Vagina (tissue), 2 donors: ENCODE data around the gene CRTAP. TPM values are rescaled to one million over a fixed set of nuclear protein-coding genes. Genes with fewer than 3 reads are reported as not detected.

ENCODE experiments used
- DNase-seq, 2 donors: peaks; one replicate each; pipeline ENCODE4 v3.0.0-alpha.2; 2017; ENCODE audit errors: extremely low spot score in 2 of 2
- H3K27ac ChIP-seq: fragments of 200-600 bp; sonication (generic); one replicate; pipeline ENCODE4 v1.5.1; 2019
- H3K27me3 ChIP-seq: fragments of 200-600 bp; sonication (generic); one replicate; pipeline ENCODE4 v1.5.1; 2019
- H3K36me3 ChIP-seq, 2 donors: fragments of 200-600 bp; sonication (generic); one replicate each; pipeline ENCODE4 v1.5.1; 2017 to 2019
- H3K4me1 ChIP-seq: fragments of 200-600 bp; sonication (generic); one replicate; pipeline ENCODE4 v1.5.1; 2019
- H3K4me3 ChIP-seq, 2 donors: fragments of 200-600 bp; sonication (generic); 1 replicate in 1 of 2; 2 replicates in 1 of 2; pipeline ENCODE4 v1.5.1; 2016 to 2019
- H3K9me3 ChIP-seq: fragments of 200-600 bp; sonication (generic); one replicate; pipeline ENCODE4 v1.5.1; 2019
- CTCF ChIP-seq, 3 experiments: fragments of 450-650 bp in 2 of 3; fragments of 200-600 bp in 1 of 3; sonication (generic) in 1 of 3; IDR thresholded peaks; one replicate each; pipeline ENCODE4 v1.5.1; 2017 to 2019; ENCODE audit warnings: antibody characterized with exemption in 3 of 3, mild to moderate bottlenecking in 2 of 3, moderate library complexity in 2 of 3
- POLR2A ChIP-seq, 2 donors: fragments of 450-650 bp; IDR thresholded peaks; one replicate each; pipeline ENCODE4 v1.6.1; 2017; ENCODE audit warnings: antibody characterized with exemption in 2 of 2, mild to moderate bottlenecking in 2 of 2, moderate library complexity in 2 of 2
- POLR2AphosphoS5 ChIP-seq, 2 donors: sonication (generic); formaldehyde crosslinking; IDR thresholded peaks; one replicate each; pipeline ENCODE4 v1.9.0; 2017; ENCODE audit warnings: antibody characterized with exemption in 2 of 2, mild to moderate bottlenecking in 2 of 2, low read depth in 1 of 2; ENCODE audit not compliant: insufficient read depth in 1 of 2
- intact Hi-C: fragments of 100-400 bp; cut with DNase I; formaldehyde crosslinking; loops from one replicate; pipeline ENCODE4 v1.15.1; 2023
- total RNA-seq: library from RNA; depleted of rRNA; stranded (reverse); fragments of >200 nt; gene quantifications from one replicate; pipeline ENCODE4 v1.2.3, GENCODE V29; 2016

The CRTAP gene
- total RNA-seq, 1 donor from 2014 or later, result 272 TPM

DNA sequence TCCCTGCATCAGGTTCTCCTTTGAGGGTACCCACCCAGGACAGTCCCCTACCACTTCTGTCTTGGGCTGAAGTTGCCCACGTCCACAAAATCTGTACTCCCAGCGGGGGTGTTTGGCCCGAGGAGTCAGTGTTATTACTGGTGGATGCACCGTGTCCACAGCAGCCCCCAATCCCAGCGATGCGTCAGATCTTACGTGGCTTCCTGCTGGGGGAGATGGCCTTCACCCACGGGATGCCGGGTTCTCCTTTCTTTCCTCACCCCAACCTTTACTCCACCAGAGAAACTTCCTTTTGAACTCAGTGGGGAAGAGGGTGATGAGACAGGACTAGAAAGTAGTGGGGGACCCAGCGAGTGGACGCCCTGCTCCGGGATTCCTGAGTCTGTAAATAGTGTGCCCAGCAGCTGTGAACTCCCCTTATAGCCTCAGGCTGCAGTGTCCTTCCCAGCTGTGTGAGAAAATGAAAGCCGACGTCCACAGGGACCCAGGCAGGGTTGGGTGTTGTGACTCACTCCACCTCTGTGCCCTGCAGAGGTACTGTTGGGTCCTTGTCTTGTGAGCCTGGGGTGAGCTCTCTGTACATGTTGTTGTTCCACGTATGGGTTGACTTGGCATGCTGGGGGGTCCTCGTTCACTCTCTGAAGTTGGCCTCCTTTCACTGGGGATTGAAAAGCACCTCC lies 31.5 kb downstream of the CRTAP start:
- Histone ChIP-seq H3K27me3 (no peaks in the 10 kb centered on the region), H3K27ac (no peak overlapping the region), H3K4me3 (no peak overlapping the region), H3K36me3 (peaks cover 0 to 30% of the 10 kb centered on the region in 2 donors), H3K4me1 (peaks cover 8% of the 10 kb centered on the region), H3K9me3 (no peaks in the 10 kb centered on the region)
- TF ChIP-seq CTCF (IDR thresholded peaks at IDR 0.05), result no peak
- TF ChIP-seq POLR2A (IDR thresholded peaks at IDR 0.05), result no peak
- no peak for TF ChIP-seq POLR2AphosphoS5 (IDR thresholded peaks at IDR 0.05; ENCODE audit: insufficient read depth in 1 of 2, low read depth in 1 of 2)
- intact Hi-C loops, result loop anchor here (10.0 kb wide), 1 partner anchor 229 kb away; no protein-coding TSS in a partner anchor
- no peak for DNase-seq

DNA sequence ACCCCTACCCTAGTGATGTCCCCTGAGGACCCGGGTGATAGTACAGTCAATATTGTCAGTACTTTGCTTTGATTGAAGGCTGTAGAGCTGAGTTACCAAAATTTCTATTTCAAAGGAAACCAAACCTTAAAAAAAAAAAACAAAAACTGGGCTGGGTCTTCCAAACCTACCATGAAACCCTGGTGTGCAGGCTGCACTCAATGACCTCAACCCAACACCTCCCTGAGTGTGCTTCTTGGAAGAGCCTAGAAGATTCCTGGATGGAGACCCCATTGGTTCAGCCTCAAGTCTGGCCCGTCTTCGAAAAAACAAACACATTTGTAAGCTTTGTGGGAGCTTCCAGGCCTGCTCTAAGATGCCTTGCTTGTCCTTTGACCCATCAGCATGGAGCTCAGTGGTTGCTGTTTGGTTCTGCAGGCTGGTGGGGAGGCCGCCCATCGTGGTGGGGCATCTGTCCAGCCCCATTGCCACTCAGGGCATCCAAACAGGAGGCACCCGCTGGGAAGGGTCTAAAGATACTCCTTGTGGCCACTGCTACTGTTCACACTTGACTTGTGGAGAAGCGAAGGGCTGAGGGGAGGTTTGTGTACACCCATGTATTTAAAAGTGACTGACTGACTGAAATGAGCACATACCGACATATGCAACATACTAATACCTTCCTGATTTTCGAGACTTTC lies 32.2 kb downstream of the CRTAP start:
- peak in 1 of 2 donors; percentile 81 for DNase-seq
- intact Hi-C loops, result loop anchor here (10.0 kb wide), 1 partner anchor 229 kb away; no protein-coding TSS in a partner anchor
- no peaks in the 10 kb centered on the region for H3K27me3 ChIP-seq
- no peak overlapping the region for H3K4me3 ChIP-seq
- no peaks in the 10 kb centered on the region for H3K9me3 ChIP-seq
- no peak overlapping the region for H3K27ac ChIP-seq
- TF ChIP-seq POLR2AphosphoS5 (IDR thresholded peaks at IDR 0.05; ENCODE audit: insufficient read depth in 1 of 2, low read depth in 1 of 2) (no peak), POLR2A (IDR thresholded peaks at IDR 0.05) (no peak), CTCF (IDR thresholded peaks at IDR 0.05) (no peak)
- peaks cover 8% of the 10 kb centered on the region for H3K4me1 ChIP-seq
- peaks cover 0 to 23% of the 10 kb centered on the region in 2 donors for H3K36me3 ChIP-seq

GRCh38 chr3:33146791-33147445 lies 33.1 kb downstream of the CRTAP start:
- H3K27ac ChIP-seq, result no peak overlapping the region
- no peaks in the 10 kb centered on the region for H3K27me3 ChIP-seq
- TF ChIP-seq POLR2A (IDR thresholded peaks at IDR 0.05) (no peak), POLR2AphosphoS5 (IDR thresholded peaks at IDR 0.05; ENCODE audit: insufficient read depth in 1 of 2, low read depth in 1 of 2) (no peak), CTCF (IDR thresholded peaks at IDR 0.05) (no peak)
- intact Hi-C loops, result loop anchor here (10.0 kb wide), 1 partner anchor 228 kb away; no protein-coding TSS in a partner anchor
- H3K4me1 ChIP-seq, result peaks cover 8% of the 10 kb centered on the region
- H3K9me3 ChIP-seq, result no peaks in the 10 kb centered on the region
- H3K36me3 ChIP-seq, result peaks cover 0 to 15% of the 10 kb centered on the region in 2 donors
- no peak overlapping the region for H3K4me3 ChIP-seq
- peak in 1 of 2 donors; percentile 49 for DNase-seq

DNA sequence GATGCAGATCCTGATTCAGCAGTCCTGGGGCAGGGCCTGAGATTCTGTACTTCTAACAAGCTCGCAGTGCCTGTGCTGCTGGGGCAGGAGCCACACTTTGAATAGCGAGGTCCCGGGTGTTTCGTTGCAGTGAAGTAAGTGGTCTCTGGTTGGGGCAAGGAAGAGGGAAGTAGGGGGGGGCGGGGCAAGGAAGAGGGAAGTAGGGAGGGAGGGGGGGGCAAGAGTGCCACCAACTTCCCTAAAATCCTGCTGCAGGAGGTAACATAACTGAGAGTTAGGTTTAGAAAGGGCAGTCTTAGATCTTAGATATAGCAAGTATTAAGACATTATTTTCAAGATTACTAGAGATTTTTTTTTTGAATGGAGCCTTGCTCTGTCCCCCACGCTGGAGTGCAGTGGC lies 35.5 kb downstream of the CRTAP start:
- no peaks in the 10 kb centered on the region for H3K36me3 ChIP-seq
- TF ChIP-seq POLR2A (IDR thresholded peaks at IDR 0.05) (no peak), POLR2AphosphoS5 (IDR thresholded peaks at IDR 0.05; ENCODE audit: insufficient read depth in 1 of 2, low read depth in 1 of 2) (no peak), CTCF (IDR thresholded peaks at IDR 0.05) (no peak)
- no peak overlapping the region for H3K4me3 ChIP-seq
- H3K27me3 ChIP-seq, result no peaks in the 10 kb centered on the region
- intact Hi-C loops, result loop anchor here (10.0 kb wide), 1 partner anchor 225 kb away; no protein-coding TSS in a partner anchor
- no peak overlapping the region for H3K27ac ChIP-seq
- H3K4me1 ChIP-seq, result peaks cover 8% of the 10 kb centered on the region
- no peaks in the 10 kb centered on the region for H3K9me3 ChIP-seq
- peak in 1 of 2 donors; percentile 80 for DNase-seq
